ENCODE data around the gene C19orf38. TPM values are rescaled to one million over a fixed set of nuclear protein-coding genes. Genes with fewer than 3 reads are reported as not detected.

Gene C19orf38
- total and polyA plus RNA-seq, 9 of the 15 experiments (the other 6 are each of a cell fraction or from before 2014, with no cell fraction given), result 0.14 to 0.18 TPM; not detected in 7

- TF ChIP-seq, protein P1, sequence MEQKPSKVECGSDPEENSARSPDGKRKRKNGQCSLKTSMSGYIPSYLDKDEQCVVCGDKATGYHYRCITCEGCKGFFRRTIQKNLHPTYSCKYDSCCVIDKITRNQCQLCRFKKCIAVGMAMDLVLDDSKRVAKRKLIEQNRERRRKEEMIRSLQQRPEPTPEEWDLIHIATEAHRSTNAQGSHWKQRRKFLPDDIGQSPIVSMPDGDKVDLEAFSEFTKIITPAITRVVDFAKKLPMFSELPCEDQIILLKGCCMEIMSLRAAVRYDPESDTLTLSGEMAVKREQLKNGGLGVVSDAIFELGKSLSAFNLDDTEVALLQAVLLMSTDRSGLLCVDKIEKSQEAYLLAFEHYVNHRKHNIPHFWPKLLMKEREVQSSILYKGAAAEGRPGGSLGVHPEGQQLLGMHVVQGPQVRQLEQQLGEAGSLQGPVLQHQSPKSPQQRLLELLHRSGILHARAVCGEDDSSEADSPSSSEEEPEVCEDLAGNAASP (IDR thresholded peaks at IDR 0.05), result no peak
- TF ChIP-seq FOXP1 (CRISPR knock-in tag; IDR thresholded peaks at IDR 0.05), result peak; percentile 100
- TF ChIP-seq MAZ (CRISPR knock-in tag; conservative IDR thresholded peaks at IDR 0.05 in 1 of 2, IDR thresholded peaks at IDR 0.05 in 1 of 2), result peak in 1 of 2 experiments; percentile 85; a peak in 3 of 4 replicates
- TF ChIP-seq POLR3G (IDR thresholded peaks at IDR 0.05; ENCODE audit: extremely low read depth, insufficient read length, insufficient replicate concordance), result no peak
- 0 out of 2 replicates have a peak, but pooled peaks have one; percentile 56 for TF ChIP-seq ZNF24 (IDR thresholded peaks at IDR 0.05)
- TF ChIP-seq ZNF717 (CRISPR knock-in tag; IDR thresholded peaks at IDR 0.05), result no peak
- TF ChIP-seq EHMT2 (IDR thresholded peaks at IDR 0.05), result peak; percentile 33; the same call in 1 of the 2 replicates
- TF ChIP-seq TRIM28 (IDR thresholded peaks at IDR 0.05), result peak; percentile 81
- no peak; the same call in 1 of the 2 replicates for TF ChIP-seq MYBL2 (IDR thresholded peaks at IDR 0.05; ENCODE audit: low read depth)
- TF ChIP-seq MYBL2 (CRISPR knock-in tag; IDR thresholded peaks at IDR 0.05; ENCODE audit: borderline replicate concordance), result no peak
- no peak for TF ChIP-seq NELFE (IDR thresholded peaks at IDR 0.05; ENCODE audit: insufficient read depth, insufficient read length)
- no peak for TF ChIP-seq SIN3A (IDR thresholded peaks at IDR 0.05; ENCODE audit: borderline replicate concordance in 2 of 2, control insufficient read depth in 1 of 2, low read depth in 2 of 2, low read length in 2 of 2)
- TF ChIP-seq HNRNPUL1 (IDR thresholded peaks at IDR 0.05; ENCODE audit: low read length), result no peak
- no peak for TF ChIP-seq TCFL5 (CRISPR knock-in tag; conservative IDR thresholded peaks at IDR 0.05)
- TF ChIP-seq, protein P2, sequence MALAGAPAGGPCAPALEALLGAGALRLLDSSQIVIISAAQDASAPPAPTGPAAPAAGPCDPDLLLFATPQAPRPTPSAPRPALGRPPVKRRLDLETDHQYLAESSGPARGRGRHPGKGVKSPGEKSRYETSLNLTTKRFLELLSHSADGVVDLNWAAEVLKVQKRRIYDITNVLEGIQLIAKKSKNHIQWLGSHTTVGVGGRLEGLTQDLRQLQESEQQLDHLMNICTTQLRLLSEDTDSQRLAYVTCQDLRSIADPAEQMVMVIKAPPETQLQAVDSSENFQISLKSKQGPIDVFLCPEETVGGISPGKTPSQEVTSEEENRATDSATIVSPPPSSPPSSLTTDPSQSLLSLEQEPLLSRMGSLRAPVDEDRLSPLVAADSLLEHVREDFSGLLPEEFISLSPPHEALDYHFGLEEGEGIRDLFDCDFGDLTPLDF (CRISPR knock-in tag; IDR thresholded peaks at IDR 0.05), result peak; percentile 94
- no peak for TF ChIP-seq RBBP5 (IDR thresholded peaks at IDR 0.05; ENCODE audit: borderline replicate concordance, insufficient read depth, low read length, poor library complexity, severe bottlenecking)
- no peak for TF ChIP-seq WHSC1 (IDR thresholded peaks at IDR 0.05; ENCODE audit: low read length)
- peak; percentile 96 for TF ChIP-seq FOXK1 (CRISPR knock-in tag; IDR thresholded peaks at IDR 0.05; ENCODE audit: borderline replicate concordance)
- peak; percentile 76; the same call in 1 of the 2 replicates for TF ChIP-seq DIDO1 (tag; IDR thresholded peaks at IDR 0.05; ENCODE audit: low read depth)
- peak; percentile 86; the same call in 1 of the 2 replicates for TF ChIP-seq MECOM (CRISPR knock-in tag; IDR thresholded peaks at IDR 0.05)
- no peak for TF ChIP-seq BRCA1 (IDR thresholded peaks at IDR 0.05)
- peak; percentile 99 for TF ChIP-seq BRCA1 (CRISPR knock-in tag; IDR thresholded peaks at IDR 0.05)
- TF ChIP-seq CBFA2T3 (IDR thresholded peaks at IDR 0.05), result peak; percentile 32; the same call in 1 of the 2 replicates
- no peak for TF ChIP-seq HNRNPK (IDR thresholded peaks at IDR 0.05; ENCODE audit: low read depth, low read length, poor library complexity, severe bottlenecking)
- TF ChIP-seq ZNF224 (CRISPR knock-in tag; IDR thresholded peaks at IDR 0.05), result peak; percentile 90; the same call in 1 of the 2 replicates
- no peak for TF ChIP-seq ZNF184 (CRISPR knock-in tag; IDR thresholded peaks at IDR 0.05)
- TF ChIP-seq PHTF2 (CRISPR knock-in tag; IDR thresholded peaks at IDR 0.05), result no peak
- no peak for TF ChIP-seq COPS2 (conservative IDR thresholded peaks at IDR 0.05)
- TF ChIP-seq ZNF274 (IDR thresholded peaks at IDR 0.05; ENCODE audit: borderline replicate concordance, low read depth, low read length), result no peak
These were observed 11.5 kb upstream of the C19orf38 start (continued) for GRCh38 chr19:10836479-10837330.

Measured in K562 (cell line).